HepG2 (cell line): ENCODE results near the gene SRP9. TPM values are rescaled to one million over a fixed set of nuclear protein-coding genes. Genes with fewer than 3 reads are reported as not detected.

Source experiments
- ATAC-seq: fragments of 200-7000 bp; cut with Tn5 transposase; 3 replicates; pipeline ENCODE4 v1.9.1; 2020; ENCODE audit warnings: mild to moderate bottlenecking, moderate library complexity
- BruUV-seq: library from RNA; stranded (reverse); fragments of 400-500 nt; replicated peaks from 2 replicates; lab custom pipeline; 2021; lab: Mats Ljungman, UMichigan
- CTCF ChIA-PET: fragments of 300-600 bp; formaldehyde crosslinking; extraction: SDS; loops from one replicate; lab custom pipeline; 2021; ENCODE audit warnings: low total read pairs, inconsistent platforms, low intra/inter-chr PET ratio; lab: Yijun Ruan, JAX
- POLR2A ChIA-PET: fragments of 350-600 bp; sonication (Branson Sonifier 250); formaldehyde crosslinking; loops from one replicate; lab custom pipeline; 2020; ENCODE audit warnings: antibody characterized with exemption, inconsistent platforms; lab: Yijun Ruan, JAX
- DNase-seq: peaks from one replicate; pipeline ENCODE4 v3.0.0-alpha.2; 2015; ENCODE audit warnings: low spot score
- FAIRE-seq: peaks from 3 replicates; lab custom pipeline; 2011; peaks lifted over from hg19 to GRCh38; lab: Jason Lieb, UNC
- H2AFZ ChIP-seq: one replicate; pipeline ENCODE4 v1.6.1; 2011; ENCODE audit warnings: low read length, inconsistent platforms
- H3K27ac ChIP-seq: fragments of 300-600 bp; 3 replicates; pipeline ENCODE4 v1.8.0; 2011; ENCODE audit warnings: mixed run types, mild to moderate bottlenecking, mixed read lengths, low read length, inconsistent platforms; ENCODE audit not compliant: insufficient read depth; ENCODE audit errors: extremely low read length
- H3K27me3 ChIP-seq, 2 experiments: fragments of 200-600 bp in 1 of 2; 2 replicates in 1 of 2; 3 replicates in 1 of 2; pipeline versions ENCODE4 v1.6.0 to v1.8.0; 2011; ENCODE audit warnings: low read length in 2 of 2, mild to moderate bottlenecking in 2 of 2, moderate library complexity in 2 of 2, inconsistent platforms in 1 of 2; ENCODE audit not compliant: insufficient read depth in 2 of 2, control insufficient read depth in 1 of 2
- H3K36me3 ChIP-seq, 2 experiments: fragments of 200-600 bp in 1 of 2; replicated peaks in 1 of 2; 2 replicates in 1 of 2; 3 replicates in 1 of 2; pipeline versions ENCODE4 v1.5.1 to v1.8.0; 2011; ENCODE audit warnings: low read length in 2 of 2, inconsistent platforms in 1 of 2; ENCODE audit not compliant: insufficient read depth in 2 of 2, control insufficient read depth in 1 of 2
- H3K4me1 ChIP-seq: 2 replicates; pipeline ENCODE4 v1.5.1; 2012; ENCODE audit warnings: low read length, inconsistent platforms; ENCODE audit not compliant: insufficient read depth
- H3K4me2 ChIP-seq: 2 replicates; pipeline ENCODE4 v1.6.0; 2011; ENCODE audit warnings: low read depth, low read length, inconsistent platforms
- H3K4me3 ChIP-seq, 3 experiments: fragments of 200-600 bp in 1 of 3; sonication (generic), shearing (Covaris generic) in 1 of 3; replicated peaks in 1 of 3; 2 replicates each; pipeline ENCODE4 v1.5.1; 2011 to 2016; ENCODE audit warnings: low read length in 3 of 3, inconsistent platforms in 2 of 3, low read depth in 2 of 3, mild to moderate bottlenecking in 2 of 3, control low read depth in 1 of 3, mixed read lengths in 1 of 3; ENCODE audit not compliant: insufficient read depth in 1 of 3
- H3K79me2 ChIP-seq: one replicate; pipeline ENCODE4 v1.6.1; 2011; ENCODE audit warnings: low read length, inconsistent platforms; ENCODE audit not compliant: insufficient read depth
- H3K9ac ChIP-seq: 2 replicates; pipeline ENCODE4 v1.6.0; 2011; ENCODE audit warnings: mild to moderate bottlenecking, low read depth, low read length, inconsistent platforms; ENCODE audit not compliant: insufficient read depth
- H3K9me3 ChIP-seq: 2 replicates; pipeline ENCODE4 v1.5.1; 2012; ENCODE audit warnings: mild to moderate bottlenecking, low read length
- H4K20me1 ChIP-seq: 2 replicates; pipeline ENCODE4 v1.6.0; 2011; ENCODE audit warnings: inconsistent platforms, mild to moderate bottlenecking, low read length, moderate library complexity; ENCODE audit not compliant: insufficient read depth
- DNMT1 ChIP-seq: sonication (generic); formaldehyde crosslinking; IDR thresholded peaks from 2 replicates; pipeline ENCODE4 v1.5.1; 2020; ENCODE audit warnings: mild to moderate bottlenecking, missing genetic modification reagents
- DNMT3B ChIP-seq: conservative IDR thresholded peaks from 2 replicates; pipeline ENCODE4 v1.6.1; 2016; ENCODE audit warnings: missing biosample characterization, control low read depth
- ETV5 ChIP-seq: IDR thresholded peaks from 2 replicates; pipeline ENCODE4 v1.6.1; 2018; ENCODE audit warnings: missing biosample characterization, missing genetic modification reagents, inconsistent platforms, borderline replicate concordance
- LBX2 ChIP-seq: sonication (generic); formaldehyde crosslinking; IDR thresholded peaks from 2 replicates; pipeline ENCODE4 v1.5.0; 2020; ENCODE audit warnings: missing genetic modification reagents, mild to moderate bottlenecking, borderline replicate concordance
- ZBTB38 ChIP-seq: sonication (generic); formaldehyde crosslinking; IDR thresholded peaks from 2 replicates; pipeline ENCODE4 v1.5.1; 2020; ENCODE audit warnings: mild to moderate bottlenecking, missing genetic modification reagents
- ZKSCAN1 ChIP-seq: fragments of 150-350 bp; IDR thresholded peaks from 2 replicates; pipeline ENCODE4 v1.6.1; 2014; ENCODE audit warnings: low read length
- ZNF768 ChIP-seq: sonication (generic); formaldehyde crosslinking; IDR thresholded peaks from 2 replicates; pipeline ENCODE4 v1.4.0; 2020; ENCODE audit warnings: missing genetic modification reagents
- WGBS: methylation state at CpG from one replicate; pipeline ENCODE4 v1.1.6; 2017; ENCODE audit warnings: low lambda C conversion rate; 5-methylcytosine and 5-hydroxymethylcytosine counted together
- in situ Hi-C: cut with HindIII; loops from 2 replicates; pipeline ENCODE4 v1.10.0; 2017; ENCODE audit warnings: low pct_unique_long_range_greater_than_20kb; ENCODE audit not compliant: extremely low pct_ligation_motif_present
- intact Hi-C: fragments of 100-400 bp; cut with micrococcal nuclease; formaldehyde crosslinking; loops from one replicate; pipeline ENCODE4 v1.10.0; 2022; ENCODE audit not compliant: unreplicated experiment
- polyA plus RNA-seq, 8 experiments: library from polyadenylated mRNA; depleted of rRNA in 3 of 8; stranded (reverse) in 7 of 8; unstranded in 1 of 8; fragments of >200 nt; fragmentation: Illumina TruSeq in 4 of 8; extraction: Trizol in 4 of 8; gene quantifications; 2 replicates each; pipeline versions ENCODE4 v1.2.1 to v1.2.3, GENCODE V29; 2011 to 2016; ENCODE audit warnings: low read depth in 4 of 8, missing spikeins in 1 of 8, mixed read lengths in 1 of 8; ENCODE audit not compliant: insufficient read depth in 1 of 8
- total RNA-seq, 5 experiments: library from RNA; depleted of rRNA; stranded (reverse); fragments of >200 nt; fragmentation: Illumina TruSeq; extraction: Trizol; gene quantifications; 2 replicates each; pipeline ENCODE4 v1.2.3, GENCODE V29; 2016; ENCODE audit warnings: low read depth in 1 of 5
- TF ChIP-seq, protein P1 (sequence below): sonication (generic); formaldehyde crosslinking; IDR thresholded peaks from 2 replicates; pipeline ENCODE4 v1.5.1; 2020; ENCODE audit warnings: missing genetic modification reagents, mild to moderate bottlenecking, borderline replicate concordance
- TF ChIP-seq, protein P2 (sequence below): sonication (generic); formaldehyde crosslinking; IDR thresholded peaks from 2 replicates; pipeline ENCODE4 v1.9.0; 2021; ENCODE audit warnings: missing genetic modification reagents, mild to moderate bottlenecking, borderline replicate concordance

SRP9 gene
- total and polyA plus RNA-seq, 2 of the 13 experiments (the other 11 are each of a cell fraction or from before 2014, with no cell fraction given): 251 to 307 TPM

- in situ Hi-C loops (no loop called here), intact Hi-C loops (loop anchor here (5.0 to 10.0 kb wide), 2 partner anchors 146 to 199 kb away; partner anchors contain the start of gene PYCR2)
- TF ChIP-seq, protein P1, sequence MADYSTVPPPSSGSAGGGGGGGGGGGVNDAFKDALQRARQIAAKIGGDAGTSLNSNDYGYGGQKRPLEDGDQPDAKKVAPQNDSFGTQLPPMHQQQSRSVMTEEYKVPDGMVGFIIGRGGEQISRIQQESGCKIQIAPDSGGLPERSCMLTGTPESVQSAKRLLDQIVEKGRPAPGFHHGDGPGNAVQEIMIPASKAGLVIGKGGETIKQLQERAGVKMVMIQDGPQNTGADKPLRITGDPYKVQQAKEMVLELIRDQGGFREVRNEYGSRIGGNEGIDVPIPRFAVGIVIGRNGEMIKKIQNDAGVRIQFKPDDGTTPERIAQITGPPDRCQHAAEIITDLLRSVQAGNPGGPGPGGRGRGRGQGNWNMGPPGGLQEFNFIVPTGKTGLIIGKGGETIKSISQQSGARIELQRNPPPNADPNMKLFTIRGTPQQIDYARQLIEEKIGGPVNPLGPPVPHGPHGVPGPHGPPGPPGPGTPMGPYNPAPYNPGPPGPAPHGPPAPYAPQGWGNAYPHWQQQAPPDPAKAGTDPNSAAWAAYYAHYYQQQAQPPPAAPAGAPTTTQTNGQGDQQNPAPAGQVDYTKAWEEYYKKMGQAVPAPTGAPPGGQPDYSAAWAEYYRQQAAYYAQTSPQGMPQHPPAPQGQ (CRISPR knock-in tag): no peak
- TF ChIP-seq LBX2 (CRISPR knock-in tag) (no peak), ZNF768 (no peak), DNMT1 (CRISPR knock-in tag) (no peak), ZKSCAN1 (no peak), ZBTB38 (CRISPR knock-in tag) (no peak), ETV5 (CRISPR knock-in tag) (no peak), DNMT3B (CRISPR knock-in tag) (no peak)
- TF ChIP-seq, protein P2, sequence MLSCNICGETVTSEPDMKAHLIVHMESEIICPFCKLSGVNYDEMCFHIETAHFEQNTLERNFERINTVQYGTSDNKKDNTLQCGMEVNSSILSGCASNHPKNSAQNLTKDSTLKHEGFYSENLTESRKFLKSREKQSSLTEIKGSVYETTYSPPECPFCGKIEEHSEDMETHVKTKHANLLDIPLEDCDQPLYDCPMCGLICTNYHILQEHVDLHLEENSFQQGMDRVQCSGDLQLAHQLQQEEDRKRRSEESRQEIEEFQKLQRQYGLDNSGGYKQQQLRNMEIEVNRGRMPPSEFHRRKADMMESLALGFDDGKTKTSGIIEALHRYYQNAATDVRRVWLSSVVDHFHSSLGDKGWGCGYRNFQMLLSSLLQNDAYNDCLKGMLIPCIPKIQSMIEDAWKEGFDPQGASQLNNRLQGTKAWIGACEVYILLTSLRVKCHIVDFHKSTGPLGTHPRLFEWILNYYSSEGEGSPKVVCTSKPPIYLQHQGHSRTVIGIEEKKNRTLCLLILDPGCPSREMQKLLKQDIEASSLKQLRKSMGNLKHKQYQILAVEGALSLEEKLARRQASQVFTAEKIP: no peak
- Histone ChIP-seq H2AFZ (no peak overlapping the region), H3K4me2 (peak overlapping the region; percentile 75; the same call in 1 of the 2 replicates), H4K20me1 (peaks cover 20% of the 10 kb centered on the region), H3K27me3 (no peaks in the 10 kb centered on the region; a peak in 1 of 5 replicates), H3K36me3 (peaks cover 0 to 3% of the 10 kb centered on the region in 2 experiments; a peak in 1 of 5 replicates), H3K27ac (no peak overlapping the region), H3K4me3 (no peak overlapping the region), H3K79me2 (peaks cover 35% of the 10 kb centered on the region), H3K9ac (no peak overlapping the region), H3K9me3 (no peaks in the 10 kb centered on the region), H3K4me1 (peaks cover 67% of the 10 kb centered on the region)
- no peak for FAIRE-seq
- ATAC-seq: no peak
- 74% methylated on average over 4 of the region's 4 CpGs for WGBS
- BruUV-seq: no TSS peak
- no peak for DNase-seq
- ChIA-PET POLR2A (interaction anchor here (1.0 to 6.6 kb wide), 2 partner anchors 8 to 35 kb away, joined by 3 to 87 read pairs; partner anchors contain the start of gene EPHX1), CTCF (no interaction called here)
Measured at GRCh38 chr1:225776294-225776693, 1.3 kb upstream of the SRP9 start.
